GM19468 (cell line): ENCODE data around the gene MAP7D1.

Experiments used
- ATAC-seq: cut with Tn5 transposase; IDR thresholded peaks from one replicate; pipeline ENCODE4 v1.9.1; 2021; ENCODE audit warnings: mild to moderate bottlenecking, moderate library complexity, moderate number of reproducible peaks; ENCODE audit not compliant: unreplicated experiment; ENCODE audit errors: extremely low read depth

The MAP7D1 gene

DNA sequence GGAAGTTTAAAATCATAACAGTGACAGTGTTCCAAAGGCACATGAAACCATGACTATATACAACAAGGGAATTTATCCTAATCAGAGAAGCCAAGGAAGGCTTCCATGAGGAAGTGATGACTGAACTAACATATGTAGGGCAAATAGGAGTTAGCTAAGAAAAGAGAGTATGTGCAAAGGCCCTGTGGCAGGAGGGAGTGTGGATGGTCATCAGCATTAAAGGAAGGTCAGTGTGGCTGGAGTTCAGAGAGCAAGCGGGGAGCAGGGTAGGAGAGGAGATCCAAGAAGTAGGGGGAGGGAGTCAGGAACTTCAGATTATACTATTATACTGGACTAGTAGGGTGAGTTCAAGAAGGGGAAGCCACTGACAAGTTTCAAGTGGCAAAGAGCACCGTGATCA, 8.4 kb downstream of the MAP7D1 start:
- ATAC-seq: no peak

DNA sequence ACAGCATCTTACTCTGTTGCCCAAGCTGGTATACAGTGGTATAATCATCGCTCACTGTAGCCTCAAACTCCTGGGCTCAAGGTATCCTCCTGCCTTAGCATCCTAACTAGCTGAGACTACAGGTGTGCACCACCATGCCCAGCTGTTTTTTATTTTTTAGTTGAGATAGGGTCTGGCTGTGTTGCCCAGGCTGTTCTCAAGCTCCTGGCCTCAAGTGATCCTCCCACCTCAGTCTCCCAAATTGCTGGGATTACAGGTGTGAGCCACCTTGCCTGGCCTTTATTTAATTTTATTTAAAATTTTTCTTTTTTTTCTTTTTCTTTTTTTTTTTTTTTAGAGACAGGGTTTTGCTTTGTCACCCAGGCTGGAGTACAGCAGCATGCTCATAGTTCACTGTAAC, 9.2 kb downstream of the MAP7D1 start:
- no peak for ATAC-seq

DNA sequence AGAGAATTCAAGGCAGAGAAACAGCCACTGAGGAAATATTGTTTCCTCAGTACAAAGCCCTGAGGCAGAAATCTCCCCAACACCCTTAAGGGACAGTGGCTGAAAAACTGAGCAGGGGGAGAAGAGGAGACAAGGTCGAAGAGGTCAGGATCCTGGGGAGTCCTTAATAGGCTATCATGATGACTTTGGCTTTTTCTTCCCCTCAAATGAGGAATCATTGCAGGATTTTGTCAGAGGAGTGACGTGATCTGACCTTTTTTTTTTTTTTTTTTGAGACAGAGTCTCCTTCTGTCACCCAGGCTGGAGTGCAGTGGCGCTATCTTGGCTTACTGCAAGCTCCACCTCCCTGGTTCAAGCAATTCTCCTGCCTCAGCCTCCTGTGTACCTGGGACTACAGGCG, 10.2 kb downstream of the MAP7D1 start:
- no peak for ATAC-seq

- no peak for ATAC-seq
These were observed 11.3 kb downstream of the MAP7D1 start for GRCh38 chr1:36166938-36167905.

GRCh38 chr1:36168514-36168913, 12.6 kb downstream of the MAP7D1 start:
- no peak for ATAC-seq

DNA sequence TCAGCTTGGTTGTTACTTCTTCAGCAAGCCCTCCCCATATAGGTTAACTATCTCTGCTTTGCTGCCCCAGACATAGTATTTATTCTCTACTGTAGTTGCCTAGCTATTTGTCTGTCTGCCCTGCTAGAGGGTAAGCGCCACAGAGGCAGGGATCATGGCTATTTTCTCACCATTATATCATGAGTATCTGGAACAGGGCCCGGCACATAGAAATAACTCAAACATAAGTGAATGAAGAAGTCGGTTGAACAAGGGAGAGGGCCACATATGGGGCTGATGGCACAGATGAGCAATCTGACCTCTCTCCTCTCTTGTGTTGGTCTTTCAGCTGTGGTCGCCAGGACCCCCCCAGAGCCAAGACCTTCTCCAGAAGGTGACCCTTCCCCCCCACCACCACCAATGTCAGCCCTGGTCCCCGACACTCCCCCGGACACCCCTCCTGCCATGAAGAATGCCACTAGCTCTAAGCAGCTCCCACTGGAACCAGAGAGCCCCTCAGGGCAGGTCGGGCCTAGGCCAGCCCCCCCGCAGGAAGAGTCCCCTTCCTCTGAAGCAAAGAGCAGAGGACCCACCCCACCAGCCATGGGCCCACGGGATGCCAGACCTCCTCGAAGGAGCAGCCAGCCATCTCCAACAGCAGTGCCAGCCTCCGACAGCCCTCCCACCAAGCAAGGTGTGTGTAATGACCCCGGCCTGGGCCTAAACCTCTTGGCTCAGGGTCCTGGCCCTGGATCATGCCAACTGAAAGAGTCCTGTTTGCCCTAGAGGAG, 14.9 kb downstream of the MAP7D1 start:
- no peak for ATAC-seq

- no peak for ATAC-seq
These were observed 16.2 kb downstream of the MAP7D1 start for GRCh38 chr1:36172017-36172747.

DNA sequence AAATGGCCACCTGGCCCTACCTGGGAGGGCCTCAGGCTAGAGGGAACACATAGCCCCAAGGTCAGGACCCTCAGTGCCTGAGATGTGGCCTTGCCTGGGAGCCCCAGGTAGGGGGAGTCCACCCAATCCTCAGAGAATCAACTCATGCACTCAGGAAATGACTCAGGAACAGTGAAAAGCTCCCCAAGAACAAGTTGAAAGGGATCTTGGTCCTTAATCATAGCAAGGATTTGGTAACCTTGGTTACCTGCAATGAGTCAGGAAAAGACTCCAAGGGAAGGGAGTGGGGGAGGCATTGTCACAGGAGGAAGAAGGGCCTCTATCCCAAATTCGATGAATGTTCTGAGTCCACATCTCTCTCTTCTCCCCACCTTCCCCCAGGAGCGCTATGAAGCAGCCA, 17.0 kb downstream of the MAP7D1 start:
- ATAC-seq: no peak

GRCh38 chr1:36174713-36175112, 18.8 kb downstream of the MAP7D1 start:
- no peak for ATAC-seq

- ATAC-seq: no peak
These were observed 19.5 kb downstream of the MAP7D1 start for GRCh38 chr1:36175137-36176095.

- no peak for ATAC-seq
These were observed 20.4 kb downstream of the MAP7D1 start for GRCh38 chr1:36176106-36176949.

DNA sequence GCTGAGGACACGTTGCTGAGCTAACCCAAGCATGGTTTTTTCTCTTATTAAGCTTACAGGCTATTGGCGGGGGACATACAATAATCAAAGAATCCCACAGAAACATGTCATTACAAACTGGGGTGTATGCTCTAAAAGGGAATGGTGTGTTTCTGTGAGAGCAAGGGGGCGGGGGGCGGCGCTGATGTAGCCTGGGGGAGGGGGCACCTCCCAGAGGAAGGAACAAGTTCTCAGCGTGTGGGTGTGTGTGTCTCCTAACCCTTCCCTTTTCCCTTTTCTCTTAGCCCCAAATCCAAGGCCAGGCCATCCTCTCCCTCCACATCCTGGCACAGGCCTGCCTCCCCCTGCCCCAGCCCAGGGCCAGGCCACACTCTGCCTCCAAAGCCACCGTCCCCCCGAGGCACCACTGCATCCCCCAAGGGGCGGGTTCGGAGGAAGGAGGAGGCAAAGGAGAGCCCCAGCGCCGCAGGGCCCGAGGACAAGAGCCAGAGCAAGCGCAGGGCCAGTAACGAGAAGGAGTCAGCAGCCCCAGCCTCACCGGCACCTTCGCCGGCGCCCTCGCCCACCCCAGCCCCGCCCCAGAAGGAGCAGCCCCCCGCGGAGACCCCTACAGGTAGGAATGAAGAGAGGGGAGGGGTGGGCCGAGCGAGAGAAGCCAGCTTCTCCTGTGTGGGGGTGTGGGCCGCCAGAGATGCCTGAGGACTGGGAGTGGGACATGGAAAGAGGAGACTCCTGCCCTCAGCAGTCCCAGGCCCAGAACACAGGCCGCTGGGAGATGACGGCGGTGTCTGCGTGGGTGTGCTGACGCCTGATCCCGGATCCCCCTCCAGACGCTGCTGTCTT, 21.9 kb downstream of the MAP7D1 start:
- no peak for ATAC-seq

- ATAC-seq: no peak
These were observed 22.7 kb downstream of the MAP7D1 start for GRCh38 chr1:36178471-36179219.

DNA sequence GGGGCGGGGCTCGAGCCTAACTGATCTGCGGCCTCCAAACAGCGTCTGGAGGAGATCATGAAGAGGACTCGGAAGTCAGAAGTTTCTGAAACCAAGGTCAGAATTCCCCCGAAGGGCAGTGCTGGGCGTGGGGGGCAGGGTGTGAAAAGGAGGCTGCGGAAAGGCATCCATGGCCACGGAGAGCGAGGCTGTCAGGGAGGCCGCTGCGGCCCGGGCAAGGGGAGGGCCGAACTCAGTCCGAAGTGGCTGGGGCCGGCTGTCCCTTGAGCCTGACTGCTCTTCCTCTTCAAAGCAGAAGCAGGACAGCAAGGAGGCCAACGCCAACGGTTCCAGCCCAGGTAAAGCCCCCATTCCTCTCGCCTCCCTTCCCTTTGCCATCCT, 23.2 kb downstream of the MAP7D1 start:
- no peak for ATAC-seq

DNA sequence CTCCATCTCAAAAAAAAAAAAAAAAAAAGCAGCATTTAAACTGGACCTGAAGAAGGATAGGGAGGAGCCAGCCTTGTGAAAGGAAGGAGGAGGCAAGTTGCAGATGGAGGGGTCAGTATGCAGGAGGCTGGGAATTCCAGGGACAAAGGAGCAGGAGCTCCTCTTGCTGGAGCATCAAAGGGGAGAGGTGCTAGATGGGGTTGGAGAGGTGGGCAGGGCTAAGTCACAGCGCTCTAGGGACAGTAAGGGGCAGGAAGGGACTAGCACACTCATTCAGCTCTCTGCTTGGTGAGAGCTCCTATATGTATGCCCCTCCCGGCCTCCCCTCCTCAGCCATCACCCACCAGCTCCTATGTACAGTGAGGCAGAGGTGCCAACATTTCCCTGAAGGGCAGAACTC, 26.8 kb downstream of the MAP7D1 start:
- no peak for ATAC-seq

GRCh38 chr1:36183309-36183856, 27.4 kb downstream of the MAP7D1 start:
- no peak for ATAC-seq
